ENCODE data around the gene RAD9A. TPM values are rescaled to one million over a fixed set of nuclear protein-coding genes. Genes with fewer than 3 reads are reported as not detected.

Gene RAD9A
- total RNA-seq, 1 experiment from 2014 or later: 20.9 TPM

DNA sequence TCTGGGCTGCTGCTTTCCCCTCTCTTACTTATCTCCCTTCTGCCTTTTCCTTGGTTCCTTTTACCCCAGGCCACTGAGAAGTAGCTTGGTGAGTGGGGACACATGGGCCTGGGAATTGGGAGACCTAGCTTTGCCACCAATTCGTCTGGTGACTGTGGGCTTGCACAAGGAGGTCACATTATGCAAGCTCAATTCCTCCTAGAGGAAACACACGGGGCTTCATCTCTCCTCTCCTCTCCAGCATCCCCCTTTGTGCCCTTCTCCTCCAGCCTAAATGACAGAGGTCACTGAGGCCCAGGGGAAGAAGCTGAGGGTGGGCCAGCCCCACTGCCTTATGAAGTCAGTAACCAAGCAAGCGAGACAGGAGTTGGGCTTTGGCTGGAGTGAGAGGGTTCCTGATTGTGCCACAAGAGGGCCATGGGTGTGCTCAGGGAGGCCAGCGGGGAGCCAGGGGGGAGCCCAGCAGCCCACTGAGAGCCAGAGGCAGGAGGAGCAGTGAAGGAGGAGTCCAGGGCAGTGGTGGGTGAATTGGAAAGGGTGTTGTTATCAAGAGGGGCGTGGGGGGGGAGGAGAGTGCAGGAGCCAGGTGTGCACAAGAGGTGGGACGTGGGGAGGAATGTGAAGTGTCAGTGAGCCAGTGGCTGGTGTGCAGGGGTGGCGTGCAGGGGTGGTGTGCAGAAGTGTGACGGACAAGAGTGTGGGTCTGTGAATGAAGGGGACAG, 20.4 kb upstream of the RAD9A start:
- peaks cover 76% of the 10 kb centered on the region for H3K27me3 Mint-ChIP-seq (ENCODE audit: low read depth)
- H3K27me3 ChIP-seq (ENCODE audit: insufficient read depth, low read length): peaks cover 3% of the 10 kb centered on the region; the same call in 1 of the 2 replicates
- H3K79me2 ChIP-seq (ENCODE audit: insufficient read depth, low read length): no peaks in the 10 kb centered on the region
- H3K27ac Mint-ChIP-seq: no peak overlapping the region
- H3K23me2 ChIP-seq (ENCODE audit: insufficient read length, low read depth, low read length, poor library complexity, severe bottlenecking): peaks cover 30% of the 10 kb centered on the region
- H2AK5ac ChIP-seq (ENCODE audit: insufficient read length, low read length): no peak overlapping the region
- no peak overlapping the region for H3K4ac ChIP-seq (ENCODE audit: low read depth, low read length)
- H2BK120ac ChIP-seq (ENCODE audit: low read depth, low read length, poor library complexity, severe bottlenecking): no peak overlapping the region
- WGBS (ENCODE audit: extremely low coverage, insufficient read length, low lambda C conversion rate): no CpG with 5 or more reads among the region's 8 CpGs
- no peak overlapping the region for H3K23ac ChIP-seq (ENCODE audit: insufficient read length, low read depth, low read length)
- no peaks in the 10 kb centered on the region for H3K9me3 ChIP-seq (ENCODE audit: control insufficient read depth, low read depth, low read length)
- H4K8ac ChIP-seq (replicated peaks; ENCODE audit: insufficient read length, low read depth, low read length): no peak overlapping the region
- H3K36me3 Mint-ChIP-seq (ENCODE audit: insufficient read depth in 1 of 3, low read depth in 3 of 3): no peaks in the 10 kb centered on the region; a peak in 1 of 7 replicates
- H3K56ac ChIP-seq (ENCODE audit: insufficient read length, low read depth, low read length): no peak overlapping the region
- TF ChIP-seq CTCF (conservative IDR thresholded peaks at IDR 0.05): peak; percentile 60
- no peak overlapping the region for H2BK20ac ChIP-seq (ENCODE audit: low read depth, low read length, poor library complexity, severe bottlenecking)
- no peak overlapping the region for H3K14ac ChIP-seq (ENCODE audit: insufficient read depth, low read length)
- no peak overlapping the region for H2BK5ac ChIP-seq (ENCODE audit: insufficient read length, low read length)
- H3K4me1 Mint-ChIP-seq: peaks cover 44 to 50% of the 10 kb centered on the region in 2 experiments
- no peak overlapping the region for H4K5ac ChIP-seq (ENCODE audit: insufficient read length, low read depth, low read length)
- H2AFZ ChIP-seq (ENCODE audit: low read length): no peak overlapping the region
- no peak overlapping the region for H2BK15ac ChIP-seq (ENCODE audit: low read depth, low read length)
- H3K18ac ChIP-seq (ENCODE audit: insufficient read length, low read depth, low read length): no peak overlapping the region
- H2BK12ac ChIP-seq (ENCODE audit: insufficient read length, low read depth, low read length): no peak overlapping the region
- H3T11ph ChIP-seq (ENCODE audit: low read length): no peak overlapping the region
- DNase-seq: peak; percentile 66
- no peak overlapping the region for H3K27ac ChIP-seq (ENCODE audit: insufficient read length, low read depth, low read length)
- H4K20me1 ChIP-seq (ENCODE audit: control insufficient read depth, insufficient read depth, insufficient read length): peaks cover 3% of the 10 kb centered on the region
- H4K91ac ChIP-seq (ENCODE audit: insufficient read length, low read depth, low read length): no peak overlapping the region
- no peaks in the 10 kb centered on the region for H3K79me1 ChIP-seq (ENCODE audit: insufficient read depth, low read depth, low read length, poor library complexity, severe bottlenecking)
- H3K4me3 Mint-ChIP-seq: peak overlapping the region; percentile 65 to 85
- no peak overlapping the region for H3K9ac ChIP-seq (ENCODE audit: extremely low read depth, insufficient read length, low read length)
- H3K9me3 Mint-ChIP-seq: no peaks in the 10 kb centered on the region; a peak in 1 of 5 replicates
- H3K4me2 ChIP-seq (ENCODE audit: insufficient read depth, insufficient read length, low read length): peak overlapping the region; percentile 37
- H3K4me1 ChIP-seq (ENCODE audit: insufficient read depth, low read length): peaks cover 7% of the 10 kb centered on the region; the same call in 1 of the 2 replicates

All from H9 (cell line).